GM18873 (cell line): ENCODE data around the gene TMEM250.
"Not testable (repeated sequence)": the region's sequence is repeated elsewhere in the genome, so short reads cannot be mapped to it uniquely, and the experiment has no call there.

ENCODE experiments used
- ATAC-seq: cut with Tn5 transposase; IDR thresholded peaks from one replicate; pipeline ENCODE4 v1.9.1; 2021; ENCODE audit warnings: mild to moderate bottlenecking, moderate library complexity, moderate number of reproducible peaks; ENCODE audit not compliant: unreplicated experiment, low FRiP score

TMEM250 gene

DNA sequence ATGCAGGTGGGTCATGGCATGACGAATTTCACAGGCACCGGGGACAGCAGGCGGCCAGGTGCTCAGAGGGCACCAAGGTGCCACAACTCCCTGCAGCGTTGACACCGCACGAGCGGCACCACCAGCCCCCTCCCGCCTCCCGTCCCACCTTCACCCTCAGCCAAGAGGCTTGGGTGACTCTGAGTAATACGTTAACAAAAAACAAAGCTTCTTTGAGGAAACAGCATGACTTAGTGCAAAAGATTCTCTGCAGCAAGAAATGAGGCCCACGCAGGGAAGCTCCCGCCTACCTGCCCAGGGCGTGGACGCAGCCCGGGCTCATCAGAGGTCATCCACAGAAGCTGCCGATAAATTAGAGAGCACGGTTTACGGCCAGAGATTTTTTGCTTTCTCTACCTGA is 4.1 kb downstream of the TMEM250 start:
- no peak for ATAC-seq

DNA sequence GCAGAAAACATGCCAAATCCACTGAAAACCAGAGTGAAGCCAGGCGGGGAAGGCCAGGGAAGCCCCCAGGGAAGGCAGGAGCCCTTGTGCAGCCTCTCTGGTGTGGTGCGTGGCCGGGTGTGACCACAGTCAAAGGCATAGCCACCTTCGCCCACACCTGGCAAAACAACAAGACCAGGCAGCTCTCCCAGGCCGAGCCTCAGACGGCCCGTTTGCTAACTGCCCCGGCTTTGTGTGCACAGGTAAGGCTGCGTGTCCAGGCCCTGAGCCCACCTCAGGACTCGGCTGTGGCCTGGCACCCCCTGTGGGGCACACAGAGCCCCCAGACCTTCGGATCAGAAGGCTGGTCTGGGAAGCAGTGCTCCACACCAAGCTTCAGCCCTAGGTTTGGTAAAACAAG is 6.1 kb downstream of the TMEM250 start:
- ATAC-seq: no peak

- ATAC-seq: no peak
These were observed 6.8 kb downstream of the TMEM250 start for GRCh38 chr9:136111910-136112309.

- ATAC-seq: no peak
These were observed 7.5 kb downstream of the TMEM250 start for GRCh38 chr9:136111190-136111589.

DNA sequence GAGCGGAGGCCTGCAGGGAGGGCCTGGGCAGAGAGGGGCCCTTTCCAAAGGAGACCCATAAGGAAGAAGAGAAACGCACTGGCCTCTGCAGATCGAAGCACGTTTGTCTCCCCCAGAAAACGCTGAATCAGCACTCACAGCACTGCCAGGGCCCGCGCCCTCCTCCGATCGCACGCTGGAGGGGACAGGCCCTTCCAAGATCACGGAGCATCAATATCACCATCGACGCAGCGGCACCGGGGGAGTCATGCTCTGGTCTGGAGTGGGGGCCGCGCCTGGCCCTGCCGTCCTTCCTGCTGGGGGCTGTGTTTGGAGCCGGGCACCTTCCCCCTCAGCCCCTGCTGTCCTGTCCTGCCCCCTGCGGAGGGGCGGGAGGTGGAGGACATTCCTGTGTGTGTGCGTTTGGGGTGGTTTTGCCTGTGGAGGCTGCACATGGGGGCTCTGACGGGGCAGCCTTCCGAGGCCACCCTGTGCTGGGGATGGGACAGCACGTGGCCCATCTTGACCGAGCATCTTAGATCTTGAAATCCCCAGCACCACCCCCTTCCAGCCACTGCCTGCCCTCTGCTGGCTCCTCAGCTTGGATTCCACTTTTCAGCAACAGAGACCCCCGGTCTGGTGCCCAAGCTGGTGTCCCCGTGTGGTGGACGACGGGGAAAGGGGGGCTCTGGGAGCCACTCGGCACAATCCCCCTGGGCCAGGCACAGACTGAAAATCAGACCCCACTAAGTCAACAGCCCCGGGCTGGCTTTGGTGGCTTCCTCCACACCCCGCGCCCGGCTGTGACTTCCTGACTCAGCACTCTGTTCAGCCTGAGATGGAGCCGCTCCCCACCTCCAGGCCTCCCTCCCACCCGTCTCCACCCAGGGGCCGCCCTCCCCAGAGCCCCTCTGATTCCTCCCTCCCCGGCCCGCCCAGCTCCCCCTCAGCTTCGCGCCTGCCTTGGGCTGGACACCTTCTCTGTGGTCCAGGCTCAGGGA is 8.3 kb downstream of the TMEM250 start:
- no peak for ATAC-seq

- peak; percentile 55 for ATAC-seq
These were observed 9.2 kb downstream of the TMEM250 start for GRCh38 chr9:136109351-136110081.

DNA sequence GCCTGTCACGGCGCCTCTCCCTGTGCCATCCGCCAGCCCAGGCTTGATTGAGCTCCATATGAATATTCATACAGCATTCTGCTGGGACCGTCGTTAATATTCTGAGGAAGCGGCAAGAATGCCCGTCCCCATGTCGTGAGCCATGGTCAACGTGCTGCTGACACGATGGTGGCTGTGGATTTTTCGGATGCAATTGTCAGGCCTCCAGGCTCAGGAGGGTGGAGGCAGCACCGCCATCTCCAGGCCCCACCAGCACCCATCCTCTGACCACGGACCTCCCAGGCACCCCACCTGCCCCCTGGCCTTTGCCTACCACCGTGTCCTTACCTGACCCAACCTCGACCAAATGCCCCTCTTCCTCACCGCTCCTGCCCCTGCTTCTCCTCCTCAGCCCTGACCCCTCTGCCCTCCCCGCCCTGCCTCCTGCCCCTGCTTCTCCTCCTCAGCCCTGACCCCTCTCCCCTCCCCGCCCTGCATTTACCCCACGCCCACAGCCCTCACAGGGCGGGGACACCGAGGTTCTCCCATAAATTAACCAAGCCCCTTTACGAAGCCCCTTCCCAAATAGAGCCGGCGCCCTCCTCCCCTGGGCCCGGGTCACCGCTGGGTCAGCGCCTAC is 9.9 kb downstream of the TMEM250 start:
- ATAC-seq: no peak

GRCh38 chr9:136107953-136108647 is 10.6 kb downstream of the TMEM250 start:
- ATAC-seq: no peak

GRCh38 chr9:136107155-136107952 is 11.3 kb downstream of the TMEM250 start:
- ATAC-seq: no peak

GRCh38 chr9:136105398-136106135 is 13.1 kb downstream of the TMEM250 start:
- ATAC-seq: no peak

DNA sequence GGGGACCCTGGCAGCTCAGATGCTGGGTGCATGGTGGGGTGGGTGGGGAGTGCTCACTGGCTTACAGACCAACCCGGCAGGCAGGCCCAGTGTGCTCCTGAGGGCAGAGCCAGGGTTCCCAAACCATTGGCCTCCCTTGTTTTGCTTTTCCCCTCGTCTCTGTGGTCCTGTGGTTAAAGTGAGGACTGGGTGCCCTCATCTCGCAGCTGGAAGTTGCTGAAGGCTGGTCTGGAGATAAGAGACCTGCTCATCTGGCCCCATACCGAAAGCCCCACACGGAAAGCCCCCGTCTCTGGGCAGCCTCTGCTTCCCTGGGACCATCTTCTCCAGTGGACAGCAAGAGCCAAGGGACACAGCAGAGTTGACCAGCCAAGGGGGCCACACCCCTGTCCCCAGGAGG is 13.8 kb downstream of the TMEM250 start:
- no peak for ATAC-seq

DNA sequence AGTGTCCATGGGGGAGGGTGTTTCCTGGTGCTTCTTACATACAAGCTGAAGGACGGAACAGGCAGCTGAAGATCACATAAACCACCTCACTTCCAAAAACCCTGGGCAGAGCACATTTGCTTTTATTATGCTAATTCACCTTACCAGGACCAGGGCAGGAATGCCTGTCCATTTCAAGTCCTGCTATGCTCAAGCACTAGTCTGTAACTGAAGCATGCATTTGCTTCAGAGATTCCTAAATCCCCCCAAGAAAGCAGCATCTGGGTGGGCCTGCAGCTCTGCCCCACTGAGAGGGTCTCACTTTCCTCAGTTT is 14.2 kb downstream of the TMEM250 start:
- no peak for ATAC-seq

- ATAC-seq: no peak
These were observed 14.8 kb downstream of the TMEM250 start for GRCh38 chr9:136103651-136104487.

DNA sequence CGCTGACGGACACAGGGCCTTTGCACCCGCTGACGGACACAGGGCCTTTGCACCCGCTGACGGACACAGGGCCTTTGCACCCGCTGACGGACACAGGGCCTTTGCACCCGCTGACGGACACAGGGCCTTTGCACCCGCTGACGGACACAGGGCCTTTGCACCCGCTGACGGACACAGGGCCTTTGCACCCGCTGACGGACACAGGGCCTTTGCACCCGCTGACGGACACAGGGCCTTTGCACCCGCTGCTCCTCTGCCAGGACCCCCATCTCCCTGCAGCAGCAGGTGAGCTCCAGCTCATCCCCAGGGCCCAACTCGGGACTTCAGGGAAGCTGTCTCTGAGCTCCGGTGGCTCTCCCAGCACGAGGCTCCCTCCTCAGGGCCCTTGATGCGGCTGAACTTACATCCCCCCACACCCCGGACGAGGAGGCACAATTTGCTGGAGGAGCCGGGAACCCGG is 17.0 kb downstream of the TMEM250 start:
- not testable (repeated sequence) for ATAC-seq

DNA sequence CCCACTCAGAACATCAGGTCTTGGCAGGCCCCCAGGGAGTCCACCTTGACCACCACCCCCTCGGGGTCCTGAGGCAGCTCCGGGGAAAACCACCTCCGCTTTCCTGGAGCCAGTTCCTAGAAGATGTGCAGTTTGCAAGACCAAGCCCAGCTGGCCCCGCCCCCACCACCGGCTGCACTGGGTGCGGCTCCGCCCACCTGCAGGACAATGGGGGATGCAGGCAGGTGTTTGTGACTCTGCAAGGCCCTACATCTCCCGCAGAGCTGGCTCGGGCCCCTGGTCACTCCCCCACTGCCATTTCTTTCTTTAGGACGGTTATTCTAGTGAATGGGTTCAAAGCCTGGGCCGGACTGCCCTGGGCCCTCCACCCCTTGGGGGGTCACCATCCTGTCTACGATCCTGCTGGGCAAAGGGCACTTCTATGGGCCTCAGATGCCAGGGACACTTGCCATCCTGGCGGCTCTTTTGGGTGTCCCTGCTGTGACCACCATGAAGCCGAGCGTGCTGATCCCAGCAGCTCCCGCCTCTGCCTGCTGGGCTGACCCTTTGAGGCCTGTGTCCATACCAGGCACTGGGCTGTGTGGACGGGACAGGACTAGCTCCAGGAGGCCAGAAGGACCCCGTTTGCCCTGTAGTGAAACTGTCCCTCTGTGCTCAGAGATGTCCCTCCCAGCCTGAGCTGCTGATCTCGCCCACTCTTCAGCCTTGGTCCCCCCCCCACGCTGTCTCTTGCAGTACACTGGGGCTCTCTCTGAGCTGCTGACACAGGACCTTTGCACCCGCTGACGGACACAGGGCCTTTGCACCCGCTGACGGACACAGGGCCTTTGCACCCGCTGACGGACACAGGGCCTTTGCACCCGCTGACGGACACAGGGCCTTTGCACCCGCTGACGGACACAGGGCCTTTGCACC is 17.7 kb downstream of the TMEM250 start:
- no peak for ATAC-seq

GRCh38 chr9:136099542-136099941 is 19.1 kb downstream of the TMEM250 start:
- ATAC-seq: no peak

- no peak for ATAC-seq
These were observed 19.8 kb downstream of the TMEM250 start for GRCh38 chr9:136098844-136099243.
